Uterus (tissue), 4 donors: ENCODE data around the gene APC. TPM values are rescaled to one million over a fixed set of nuclear protein-coding genes. Genes with fewer than 3 reads are reported as not detected.

Experiments
- DNase-seq, 2 donors: peaks; one replicate each; pipeline ENCODE4 v3.0.0-alpha.2; 2019 to 2020
- H3K27ac ChIP-seq, 2 donors: fragments of 200-600 bp; sonication (generic); 1 replicate in 1 of 2; 2 replicates in 1 of 2; pipeline ENCODE4 v1.5.1; 2016 to 2018
- H3K27me3 ChIP-seq, 2 donors: fragments of 200-600 bp; sonication (generic); one replicate each; pipeline ENCODE4 v1.5.1; 2018 to 2019; ENCODE audit warnings: control low read depth in 1 of 2
- H3K36me3 ChIP-seq, 2 donors: fragments of 200-600 bp; sonication (generic); one replicate each; pipeline ENCODE4 v1.5.1; 2019; ENCODE audit warnings: control low read depth in 1 of 2
- H3K4me1 ChIP-seq, 2 donors: fragments of 200-600 bp; sonication (generic); one replicate each; pipeline ENCODE4 v1.5.1; 2018 to 2019; ENCODE audit warnings: control low read depth in 1 of 2
- H3K4me3 ChIP-seq, 2 donors: fragments of 200-600 bp; sonication (generic); 1 replicate in 1 of 2; 2 replicates in 1 of 2; pipeline ENCODE4 v1.5.1; 2018 to 2019; ENCODE audit warnings: mild to moderate bottlenecking in 1 of 2
- H3K9me3 ChIP-seq, 2 donors: fragments of 200-600 bp; sonication (generic); one replicate each; pipeline ENCODE4 v1.5.1; 2019; ENCODE audit warnings: control low read depth in 1 of 2
- POLR2A ChIP-seq, 2 donors: fragments of 450-650 bp; IDR thresholded peaks; one replicate each; pipeline ENCODE4 v1.6.1; 2016; ENCODE audit warnings: antibody characterized with exemption in 2 of 2, mild to moderate bottlenecking in 1 of 2, moderate library complexity in 1 of 2
- intact Hi-C: fragments of 100-400 bp; cut with DNase I; formaldehyde crosslinking; loops from one replicate; pipeline ENCODE4 v1.15.1; 2023; ENCODE audit warnings: low total_unique reads
- total RNA-seq, 4 donors: library from RNA; depleted of rRNA in 3 of 4; stranded (reverse); fragments of >200 nt in 3 of 4; gene quantifications; one replicate each; pipeline versions ENCODE4 v1.1.0 to v1.2.4, GENCODE V29; 2014 to 2023
- TF ChIP-seq, protein P1 (sequence below), 4 experiments: fragments of 200-600 bp in 2 of 4; fragments of 450-650 bp in 2 of 4; sonication (generic) in 2 of 4; IDR thresholded peaks; one replicate each; pipeline ENCODE4 v1.5.1; 2016 to 2019; ENCODE audit warnings: antibody characterized with exemption in 4 of 4, mild to moderate bottlenecking in 2 of 4, moderate library complexity in 1 of 4
- donor health status: DM: yes; HTN: yes; CAD: no.

APC gene
- total RNA-seq, 4 donors from 2014 or later: 45.4 to 132 (median 91.7) TPM

DNA sequence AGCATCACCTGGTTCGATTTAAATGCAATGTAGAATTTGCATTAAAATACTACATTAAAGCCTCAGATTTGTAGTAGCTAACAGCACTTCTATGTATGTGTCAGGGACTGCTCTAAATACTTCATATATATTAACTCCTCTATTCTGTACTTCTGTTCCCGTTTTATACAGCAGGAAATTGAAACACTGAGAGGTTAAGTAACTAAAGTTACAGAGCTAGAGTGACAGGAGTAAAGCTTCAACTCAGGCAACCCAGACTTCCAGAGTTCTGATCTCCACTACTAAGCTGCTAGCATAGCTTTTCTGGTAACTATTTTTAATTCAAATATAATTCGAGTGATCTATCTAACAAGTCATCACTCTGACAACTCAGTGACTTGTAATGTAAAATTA is 619 bp upstream of the APC start:
- Histone ChIP-seq H3K27ac (peak overlapping the region; percentile 64 to 67), H3K27me3 (no peaks in the 10 kb centered on the region), H3K36me3 (no peaks in the 10 kb centered on the region), H3K9me3 (no peaks in the 10 kb centered on the region), H3K4me1 (peaks cover 5 to 6% of the 10 kb centered on the region in 2 donors), H3K4me3 (peak overlapping the region; percentile 47 to 74)
- intact Hi-C loops: no loop called here
- TF ChIP-seq, protein P1, sequence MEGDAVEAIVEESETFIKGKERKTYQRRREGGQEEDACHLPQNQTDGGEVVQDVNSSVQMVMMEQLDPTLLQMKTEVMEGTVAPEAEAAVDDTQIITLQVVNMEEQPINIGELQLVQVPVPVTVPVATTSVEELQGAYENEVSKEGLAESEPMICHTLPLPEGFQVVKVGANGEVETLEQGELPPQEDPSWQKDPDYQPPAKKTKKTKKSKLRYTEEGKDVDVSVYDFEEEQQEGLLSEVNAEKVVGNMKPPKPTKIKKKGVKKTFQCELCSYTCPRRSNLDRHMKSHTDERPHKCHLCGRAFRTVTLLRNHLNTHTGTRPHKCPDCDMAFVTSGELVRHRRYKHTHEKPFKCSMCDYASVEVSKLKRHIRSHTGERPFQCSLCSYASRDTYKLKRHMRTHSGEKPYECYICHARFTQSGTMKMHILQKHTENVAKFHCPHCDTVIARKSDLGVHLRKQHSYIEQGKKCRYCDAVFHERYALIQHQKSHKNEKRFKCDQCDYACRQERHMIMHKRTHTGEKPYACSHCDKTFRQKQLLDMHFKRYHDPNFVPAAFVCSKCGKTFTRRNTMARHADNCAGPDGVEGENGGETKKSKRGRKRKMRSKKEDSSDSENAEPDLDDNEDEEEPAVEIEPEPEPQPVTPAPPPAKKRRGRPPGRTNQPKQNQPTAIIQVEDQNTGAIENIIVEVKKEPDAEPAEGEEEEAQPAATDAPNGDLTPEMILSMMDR (IDR thresholded peaks at IDR 0.05): no peak
- no peak for TF ChIP-seq POLR2A (IDR thresholded peaks at IDR 0.05)
- no peak for DNase-seq

DNA sequence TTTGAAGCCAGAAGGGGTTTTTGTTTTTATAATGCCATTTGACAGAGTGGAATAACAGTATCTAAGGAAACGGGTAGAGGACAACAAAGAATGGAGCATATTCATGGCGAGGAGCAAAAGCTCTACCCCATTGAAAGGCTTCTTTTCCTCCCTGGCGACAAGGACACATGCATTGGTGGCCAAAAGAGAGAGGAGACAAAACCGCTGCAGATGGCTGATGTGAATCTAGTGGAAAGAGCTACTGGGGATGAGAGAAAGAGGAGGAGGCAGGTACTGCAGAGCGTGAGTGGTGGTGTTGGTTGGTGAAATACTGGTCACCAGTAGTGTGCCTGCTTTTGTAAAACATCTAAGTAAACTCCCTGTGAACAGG is 491 bp downstream of the APC start:
- intact Hi-C loops: no loop called here
- Histone ChIP-seq H3K36me3 (no peaks in the 10 kb centered on the region), H3K4me3 (peak overlapping the region; percentile 47 to 74), H3K27ac (peak overlapping the region; percentile 64 to 67), H3K27me3 (no peaks in the 10 kb centered on the region), H3K4me1 (peaks cover 5 to 6% of the 10 kb centered on the region in 2 donors), H3K9me3 (no peaks in the 10 kb centered on the region)
- no peak for DNase-seq
- TF ChIP-seq POLR2A (IDR thresholded peaks at IDR 0.05): no peak
- TF ChIP-seq, protein P1 (IDR thresholded peaks at IDR 0.05): no peak

DNA sequence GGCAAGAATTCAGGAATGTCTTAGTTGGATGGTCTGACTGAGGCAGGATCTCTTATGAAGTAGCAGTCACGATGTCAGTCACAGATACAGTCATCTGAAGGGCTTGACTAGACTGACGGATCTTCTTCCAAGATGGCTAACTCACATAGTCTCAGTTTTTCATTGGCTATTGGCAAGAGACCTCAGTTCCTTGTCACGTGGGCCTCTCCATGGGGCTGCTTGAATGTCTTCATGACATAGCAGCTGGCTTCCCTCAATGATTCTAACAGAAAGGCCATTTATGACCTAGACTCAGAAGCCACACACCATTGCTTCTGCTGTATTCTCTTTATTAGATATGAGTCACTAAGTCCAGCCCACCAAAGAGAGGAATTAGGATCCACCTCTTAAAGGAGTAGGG is 4.7 kb downstream of the APC start:
- Histone ChIP-seq H3K36me3 (no peaks in the 10 kb centered on the region), H3K4me1 (peaks cover 5 to 6% of the 10 kb centered on the region in 2 donors), H3K27me3 (no peaks in the 10 kb centered on the region), H3K9me3 (no peaks in the 10 kb centered on the region), H3K27ac (no peak overlapping the region), H3K4me3 (no peak overlapping the region)
- intact Hi-C loops: no loop called here
- no peak for DNase-seq
- no peak for TF ChIP-seq POLR2A (IDR thresholded peaks at IDR 0.05)
- TF ChIP-seq, protein P1 (IDR thresholded peaks at IDR 0.05): no peak

DNA sequence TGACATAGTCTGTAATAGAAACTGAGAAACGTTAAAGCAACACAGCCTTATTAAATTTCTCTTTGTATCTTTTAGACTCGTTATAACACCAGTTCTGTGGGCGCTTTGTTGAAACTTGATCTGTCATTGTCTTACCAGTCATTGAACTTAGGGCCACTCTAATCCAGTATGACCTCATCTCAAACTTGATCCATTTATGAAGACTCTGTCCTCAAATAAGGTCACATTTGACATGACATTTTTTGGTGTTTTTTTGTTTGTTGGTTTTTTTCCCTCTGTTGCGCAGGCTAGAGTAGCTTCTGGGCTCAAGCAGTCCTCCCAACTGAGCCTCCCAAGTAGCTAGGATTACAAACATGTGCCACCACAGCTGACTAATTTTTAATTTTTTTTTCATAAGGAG is 5.9 kb downstream of the APC start:
- H3K4me1 ChIP-seq: peaks cover 0 to 5% of the 10 kb centered on the region in 2 donors
- no peak for DNase-seq
- H3K27me3 ChIP-seq: no peaks in the 10 kb centered on the region
- intact Hi-C loops: no loop called here
- H3K9me3 ChIP-seq: no peaks in the 10 kb centered on the region
- TF ChIP-seq POLR2A (IDR thresholded peaks at IDR 0.05): no peak
- TF ChIP-seq, protein P1 (IDR thresholded peaks at IDR 0.05): no peak
- H3K27ac ChIP-seq: no peak overlapping the region
- H3K4me3 ChIP-seq: no peak overlapping the region
- H3K36me3 ChIP-seq: no peaks in the 10 kb centered on the region

DNA sequence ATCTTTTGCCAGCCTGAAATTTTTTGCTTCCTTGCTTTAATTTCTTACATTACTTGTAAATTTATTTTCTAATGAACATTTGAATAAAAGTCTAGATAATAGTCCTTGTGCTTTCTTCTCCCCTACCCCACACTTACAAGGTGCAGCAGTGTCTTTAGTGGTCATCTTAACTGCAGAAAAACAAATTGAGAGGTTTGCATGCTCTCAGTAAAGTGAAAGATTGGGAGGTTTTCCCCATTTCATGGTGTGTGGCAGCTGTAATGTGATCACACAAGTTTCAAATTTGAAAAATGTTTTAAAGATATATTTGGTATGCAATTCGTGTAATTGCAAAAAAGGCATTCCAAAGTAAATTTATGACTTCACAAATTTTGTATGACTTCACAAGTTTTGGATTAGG is 14.7 kb downstream of the APC start:
- no peaks in the 10 kb centered on the region for H3K27me3 ChIP-seq
- TF ChIP-seq POLR2A (IDR thresholded peaks at IDR 0.05): no peak
- TF ChIP-seq, protein P1 (IDR thresholded peaks at IDR 0.05): no peak
- no peaks in the 10 kb centered on the region for H3K9me3 ChIP-seq
- H3K36me3 ChIP-seq: no peaks in the 10 kb centered on the region
- H3K27ac ChIP-seq: no peak overlapping the region
- H3K4me1 ChIP-seq: no peaks in the 10 kb centered on the region
- no peak for DNase-seq
- intact Hi-C loops: no loop called here
- no peak overlapping the region for H3K4me3 ChIP-seq
